Liver (tissue), 9 donors: ENCODE results near the gene INSC. TPM values are rescaled to one million over a fixed set of nuclear protein-coding genes. Genes with fewer than 3 reads are reported as not detected.

ENCODE experiments used
- DNase-seq: peaks from one replicate; pipeline ENCODE4 v3.0.0-alpha.2; 2017; ENCODE audit warnings: low spot score
- H3K27ac ChIP-seq, 2 donors: one replicate each; pipeline ENCODE4 v1.7.0; 2013; ENCODE audit warnings: inconsistent platforms in 2 of 2, low read length in 2 of 2, control low read depth in 1 of 2, low read depth in 1 of 2, mild to moderate bottlenecking in 1 of 2
- H3K27me3 ChIP-seq, 4 donors: one replicate each; pipeline versions ENCODE4 v1.6.1 to v1.7.0; 2013; ENCODE audit warnings: low read length in 3 of 4, inconsistent platforms in 1 of 4, mild to moderate bottlenecking in 1 of 4, moderate library complexity in 1 of 4; ENCODE audit not compliant: control insufficient read depth in 4 of 4, insufficient read depth in 4 of 4
- H3K36me3 ChIP-seq, 4 donors: one replicate each; pipeline versions ENCODE4 v1.6.1 to v1.7.0; 2013; ENCODE audit warnings: low read length in 3 of 4, mild to moderate bottlenecking in 3 of 4, low read depth in 1 of 4, moderate library complexity in 1 of 4; ENCODE audit not compliant: control insufficient read depth in 4 of 4, insufficient read depth in 3 of 4
- H3K4me1 ChIP-seq, 4 donors: one replicate each; pipeline versions ENCODE4 v1.6.1 to v1.7.0; 2013; ENCODE audit warnings: low read length in 3 of 4, mild to moderate bottlenecking in 3 of 4, moderate library complexity in 1 of 4; ENCODE audit not compliant: control insufficient read depth in 4 of 4, insufficient read depth in 4 of 4
- H3K4me3 ChIP-seq, 3 donors: one replicate each; pipeline versions ENCODE4 v1.6.1 to v1.7.0; 2013; ENCODE audit warnings: low read length in 3 of 3, control low read depth in 1 of 3, low read depth in 1 of 3, mild to moderate bottlenecking in 1 of 3
- H3K9ac ChIP-seq, 2 donors: one replicate each; pipeline ENCODE4 v1.7.0; 2013; ENCODE audit warnings: low read length in 2 of 2, mild to moderate bottlenecking in 2 of 2, moderate library complexity in 2 of 2, control low read depth in 1 of 2, low read depth in 1 of 2
- H3K9me3 ChIP-seq, 4 donors: one replicate each; pipeline versions ENCODE4 v1.6.1 to v1.7.0; 2013; ENCODE audit warnings: low read length in 3 of 4; ENCODE audit not compliant: control insufficient read depth in 4 of 4
- ATF3 ChIP-seq: IDR thresholded peaks from 2 replicates; pipeline ENCODE4 v1.6.1; 2016; ENCODE audit warnings: antibody characterized with exemption
- EGR1 ChIP-seq, 2 donors: IDR thresholded peaks; 2 replicates each; pipeline ENCODE4 v1.6.1; 2016 to 2018; ENCODE audit warnings: antibody characterized with exemption in 2 of 2, low read depth in 2 of 2
- FOXA2 ChIP-seq: IDR thresholded peaks from 2 replicates; pipeline ENCODE4 v1.6.1; 2016; ENCODE audit warnings: antibody characterized with exemption
- GABPA ChIP-seq, 2 donors: IDR thresholded peaks in 1 of 2; conservative IDR thresholded peaks in 1 of 2; 2 replicates each; pipeline ENCODE4 v1.6.1; 2016; ENCODE audit warnings: antibody characterized with exemption in 2 of 2, mild to moderate bottlenecking in 1 of 2, moderate library complexity in 1 of 2
- HNF4A ChIP-seq, 2 donors: conservative IDR thresholded peaks; 2 replicates each; pipeline ENCODE4 v1.6.1; 2016; ENCODE audit warnings: antibody characterized with exemption in 2 of 2, mild to moderate bottlenecking in 2 of 2
- HNF4G ChIP-seq: IDR thresholded peaks from 2 replicates; pipeline ENCODE4 v1.6.1; 2016; ENCODE audit warnings: antibody characterized with exemption
- JUND ChIP-seq, 2 donors: IDR thresholded peaks; 2 replicates each; pipeline ENCODE4 v1.6.1; 2016; ENCODE audit warnings: antibody characterized with exemption in 2 of 2
- NR2F2 ChIP-seq: IDR thresholded peaks from 2 replicates; pipeline ENCODE4 v1.6.1; 2016; ENCODE audit warnings: antibody characterized with exemption
- RAD21 ChIP-seq, 2 donors: IDR thresholded peaks; 2 replicates each; pipeline ENCODE4 v1.6.1; 2016; ENCODE audit warnings: antibody characterized with exemption in 2 of 2, mild to moderate bottlenecking in 2 of 2
- REST ChIP-seq: IDR thresholded peaks from 2 replicates; pipeline ENCODE4 v1.6.1; 2016; ENCODE audit warnings: antibody characterized with exemption, mild to moderate bottlenecking
- RXRA ChIP-seq, 2 donors: IDR thresholded peaks; 2 replicates each; pipeline ENCODE4 v1.6.1; 2017 to 2018; ENCODE audit warnings: antibody characterized with exemption in 2 of 2, mild to moderate bottlenecking in 1 of 2
- TAF1 ChIP-seq: conservative IDR thresholded peaks from 2 replicates; pipeline ENCODE4 v1.6.1; 2016; ENCODE audit warnings: antibody characterized with exemption, mild to moderate bottlenecking
- ZBTB33 ChIP-seq: IDR thresholded peaks from 2 replicates; pipeline ENCODE4 v1.6.1; 2016; ENCODE audit warnings: antibody characterized with exemption
- WGBS: extraction: QIAGEN DNeasy Blood & Tissue Kit; methylation state at CpG from one replicate; pipeline ENCODE4 v1.1.7; 2013; 5-methylcytosine and 5-hydroxymethylcytosine counted together
- polyA plus RNA-seq, 2 donors: library from polyadenylated mRNA; stranded (reverse) in 1 of 2; unstranded in 1 of 2; fragments of 200-250 nt in 1 of 2; fragments of >200 nt in 1 of 2; fragmentation: Nextera tagmentation in 1 of 2; extraction: Ambion mirVana in 1 of 2; gene quantifications; one replicate each; pipeline versions ENCODE4 v1.2.1 to v1.2.3, GENCODE V29; 2013 to 2015
- total RNA-seq, 2 donors: library from RNA; depleted of rRNA; stranded (reverse); fragments of >200 nt; gene quantifications; one replicate each; pipeline ENCODE4 v1.2.3, GENCODE V29; 2014
- TF ChIP-seq, protein P1 (sequence below): IDR thresholded peaks from 2 replicates; pipeline ENCODE4 v1.6.1; 2016; ENCODE audit warnings: antibody characterized with exemption
- donor health status: healthy.
- donor health status: healthy.
- donor health status: healthy.
- donor health status: healthy.
- donor health status: healthy.

Gene INSC
- total and polyA plus RNA-seq, 4 donors: 0.02 to 0.25 (median 0.12) TPM

DNA sequence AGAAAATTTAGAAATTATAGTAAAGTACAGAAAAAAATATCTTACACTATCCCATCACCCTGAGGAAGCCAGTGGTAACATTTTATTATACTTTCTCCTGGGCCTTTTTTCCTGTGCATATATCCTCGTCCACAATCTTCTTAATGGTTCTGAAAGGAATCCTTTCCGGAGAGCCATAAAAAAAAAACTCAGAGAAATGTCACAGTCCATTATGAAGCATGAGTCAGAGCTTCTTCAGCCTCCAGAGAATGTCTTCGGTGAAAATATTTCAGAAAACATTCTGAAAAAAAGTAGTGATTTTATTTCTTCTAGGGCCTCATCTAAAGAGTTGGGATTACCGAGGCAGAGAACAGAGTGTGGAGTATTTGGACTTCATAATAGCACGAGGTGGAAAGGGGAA, 163.4 kb downstream of the INSC start:
- TF ChIP-seq TAF1: no peak
- no peak for TF ChIP-seq RXRA (IDR thresholded peaks at IDR 0.05)
- TF ChIP-seq ZBTB33: no peak
- no peak for TF ChIP-seq RAD21 (IDR thresholded peaks at IDR 0.05)
- no peak for TF ChIP-seq GABPA (IDR thresholded peaks at IDR 0.05 in 1 of 2, conservative IDR thresholded peaks at IDR 0.05 in 1 of 2)
- no peak for TF ChIP-seq EGR1 (IDR thresholded peaks at IDR 0.05; ENCODE audit: low read depth in 2 of 2)
- TF ChIP-seq ATF3: no peak
- TF ChIP-seq JUND (IDR thresholded peaks at IDR 0.05): no peak
- no peak for TF ChIP-seq HNF4A (conservative IDR thresholded peaks at IDR 0.05)
- TF ChIP-seq FOXA2: no peak
- no peak for TF ChIP-seq HNF4G
- no peak for TF ChIP-seq NR2F2
- TF ChIP-seq, protein P1, sequence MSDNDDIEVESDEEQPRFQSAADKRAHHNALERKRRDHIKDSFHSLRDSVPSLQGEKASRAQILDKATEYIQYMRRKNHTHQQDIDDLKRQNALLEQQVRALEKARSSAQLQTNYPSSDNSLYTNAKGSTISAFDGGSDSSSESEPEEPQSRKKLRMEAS: no peak
- H3K4me1 ChIP-seq: no peaks in the 10 kb centered on the region
- H3K4me3 ChIP-seq: no peak overlapping the region
- DNase-seq: no peak
- H3K27me3 ChIP-seq: no peaks in the 10 kb centered on the region
- H3K27ac ChIP-seq: no peak overlapping the region
- 80% methylated on average over 5 of the region's 5 CpGs for WGBS
- no peaks in the 10 kb centered on the region for H3K36me3 ChIP-seq
- H3K9ac ChIP-seq: no peak overlapping the region
- H3K9me3 ChIP-seq: no peaks in the 10 kb centered on the region

- no peak overlapping the region for H3K4me3 ChIP-seq
- H3K36me3 ChIP-seq: no peaks in the 10 kb centered on the region
- H3K27ac ChIP-seq: no peak overlapping the region
- peaks cover 0 to 3% (median 0%) of the 10 kb centered on the region in 4 donors for H3K9me3 ChIP-seq
- H3K9ac ChIP-seq: no peak overlapping the region
- no peak for TF ChIP-seq TAF1
- TF ChIP-seq NR2F2: no peak
- TF ChIP-seq REST: no peak
- no peak for TF ChIP-seq ATF3
- no peak for TF ChIP-seq GABPA (IDR thresholded peaks at IDR 0.05 in 1 of 2, conservative IDR thresholded peaks at IDR 0.05 in 1 of 2)
- TF ChIP-seq, protein P1: no peak
- H3K27me3 ChIP-seq: no peaks in the 10 kb centered on the region
- DNase-seq: no peak
- H3K4me1 ChIP-seq: no peaks in the 10 kb centered on the region
These were observed 165.7 kb downstream of the INSC start for GRCh38 chr11:15280393-15280792.
